Lung (tissue), 12 donors: ENCODE data around the gene CFAP100. TPM values are rescaled to one million over a fixed set of nuclear protein-coding genes. Genes with fewer than 3 reads are reported as not detected.

Experiments
- ATAC-seq: fragments of 200-7000 bp; cut with Tn5 transposase; one replicate; pipeline ENCODE4 v1.9.1; 2020; ENCODE audit warnings: moderate number of reproducible peaks; ENCODE audit not compliant: insufficient read depth, low FRiP score
- DNase-seq, 3 donors: peaks; one replicate each; pipeline ENCODE4 v3.0.0-alpha.2; 2013 to 2017
- H3K27ac ChIP-seq, 2 donors: one replicate each; pipeline ENCODE4 v1.5.1; 2013; ENCODE audit warnings: mild to moderate bottlenecking in 2 of 2, moderate library complexity in 2 of 2, control low read depth in 1 of 2, inconsistent platforms in 1 of 2, low read depth in 1 of 2, low read length in 1 of 2
- H3K27me3 ChIP-seq, 3 donors: one replicate each; pipeline ENCODE4 v1.5.1; 2013; ENCODE audit warnings: low read length in 2 of 3; ENCODE audit not compliant: control insufficient read depth in 3 of 3, insufficient read depth in 3 of 3
- H3K36me3 ChIP-seq, 4 donors: one replicate each; pipeline ENCODE4 v1.5.1; 2013; ENCODE audit warnings: low read length in 4 of 4, mild to moderate bottlenecking in 1 of 4, moderate library complexity in 1 of 4; ENCODE audit not compliant: control insufficient read depth in 4 of 4, insufficient read depth in 4 of 4
- H3K4me1 ChIP-seq, 5 donors: one replicate each; pipeline ENCODE4 v1.5.1; 2013; ENCODE audit warnings: low read length in 5 of 5, mild to moderate bottlenecking in 2 of 5, moderate library complexity in 1 of 5; ENCODE audit not compliant: control insufficient read depth in 5 of 5, insufficient read depth in 5 of 5
- H3K4me3 ChIP-seq: one replicate; pipeline ENCODE4 v1.5.1; 2013; ENCODE audit warnings: mild to moderate bottlenecking, control low read depth, moderate library complexity
- H3K9ac ChIP-seq, 2 donors: one replicate each; pipeline ENCODE4 v1.5.1; 2013; ENCODE audit warnings: low read length in 2 of 2, control low read depth in 1 of 2; ENCODE audit not compliant: insufficient read depth in 1 of 2
- H3K9me3 ChIP-seq, 4 donors: one replicate each; pipeline ENCODE4 v1.5.1; 2013; ENCODE audit warnings: low read length in 3 of 4, mild to moderate bottlenecking in 1 of 4, moderate library complexity in 1 of 4; ENCODE audit not compliant: control insufficient read depth in 4 of 4, insufficient read depth in 3 of 4
- WGBS, 2 donors: extraction: QIAGEN DNeasy Blood & Tissue Kit; methylation state at CpG; one replicate each; pipeline ENCODE4 v1.1.7; 2013; 5-methylcytosine and 5-hydroxymethylcytosine counted together
- polyA plus RNA-seq, 2 donors: library from polyadenylated mRNA; stranded (reverse); fragments of 200-250 nt; gene quantifications; one replicate each; pipeline ENCODE4 v1.2.1, GENCODE V29; 2013
- total RNA-seq, 2 donors: library from RNA; depleted of rRNA in 1 of 2; stranded (reverse); fragments of >200 nt in 1 of 2; gene quantifications; one replicate each; pipeline ENCODE4 v1.2.1, GENCODE V29; 2014 to 2021
- TF ChIP-seq, protein P1 (sequence below): IDR thresholded peaks from 2 replicates; pipeline ENCODE4 v1.5.1; 2012; ENCODE audit warnings: mild to moderate bottlenecking; ENCODE audit errors: control extremely low read depth, extremely low read depth
- donor health status: control.
- donor health status: control.
- donor health status: Bipolar disorder and iron deficiency.
- donor health status: healthy.
- donor health status: DM: yes; HTN: yes; CAD: no.

CFAP100 gene
- total and polyA plus RNA-seq, 4 donors: 7.7 to 31.9 (median 11.5) TPM

- H3K9ac ChIP-seq: no peak overlapping the region
- TF ChIP-seq, protein P1, sequence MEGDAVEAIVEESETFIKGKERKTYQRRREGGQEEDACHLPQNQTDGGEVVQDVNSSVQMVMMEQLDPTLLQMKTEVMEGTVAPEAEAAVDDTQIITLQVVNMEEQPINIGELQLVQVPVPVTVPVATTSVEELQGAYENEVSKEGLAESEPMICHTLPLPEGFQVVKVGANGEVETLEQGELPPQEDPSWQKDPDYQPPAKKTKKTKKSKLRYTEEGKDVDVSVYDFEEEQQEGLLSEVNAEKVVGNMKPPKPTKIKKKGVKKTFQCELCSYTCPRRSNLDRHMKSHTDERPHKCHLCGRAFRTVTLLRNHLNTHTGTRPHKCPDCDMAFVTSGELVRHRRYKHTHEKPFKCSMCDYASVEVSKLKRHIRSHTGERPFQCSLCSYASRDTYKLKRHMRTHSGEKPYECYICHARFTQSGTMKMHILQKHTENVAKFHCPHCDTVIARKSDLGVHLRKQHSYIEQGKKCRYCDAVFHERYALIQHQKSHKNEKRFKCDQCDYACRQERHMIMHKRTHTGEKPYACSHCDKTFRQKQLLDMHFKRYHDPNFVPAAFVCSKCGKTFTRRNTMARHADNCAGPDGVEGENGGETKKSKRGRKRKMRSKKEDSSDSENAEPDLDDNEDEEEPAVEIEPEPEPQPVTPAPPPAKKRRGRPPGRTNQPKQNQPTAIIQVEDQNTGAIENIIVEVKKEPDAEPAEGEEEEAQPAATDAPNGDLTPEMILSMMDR: no peak
- peaks cover 0 to 30% (median 2%) of the 10 kb centered on the region in 5 donors for H3K4me1 ChIP-seq
- DNase-seq: no peak
- no peaks in the 10 kb centered on the region for H3K27me3 ChIP-seq
- H3K4me3 ChIP-seq: no peak overlapping the region
- 91 to 93% methylated on average over 6 of the region's 6 CpGs for WGBS, 2 donors
- ATAC-seq: no peak
- no peak overlapping the region for H3K27ac ChIP-seq
- no peaks in the 10 kb centered on the region for H3K9me3 ChIP-seq
- H3K36me3 ChIP-seq: peaks cover 0 to 24% (median 20%) of the 10 kb centered on the region in 4 donors
Measured at GRCh38 chr3:126349071-126349470, 45.6 kb upstream of the CFAP100 start.

GRCh38 chr3:126349611-126350501, 44.9 kb upstream of the CFAP100 start:
- Histone ChIP-seq H3K4me3 (no peak overlapping the region), H3K9ac (no peak overlapping the region), H3K27me3 (no peaks in the 10 kb centered on the region), H3K4me1 (peaks cover 0 to 31% (median 2%) of the 10 kb centered on the region in 5 donors), H3K27ac (no peak overlapping the region), H3K36me3 (peaks cover 0 to 27% (median 20%) of the 10 kb centered on the region in 4 donors), H3K9me3 (no peaks in the 10 kb centered on the region)
- TF ChIP-seq, protein P1: no peak
- DNase-seq (no peak), ATAC-seq (no peak)
- WGBS, 2 donors: 66 to 71% methylated on average over 15 of the region's 15 CpGs

GRCh38 chr3:126350502-126351085, 44.1 kb upstream of the CFAP100 start:
- H3K36me3 ChIP-seq: peaks cover 0 to 27% (median 20%) of the 10 kb centered on the region in 4 donors
- no peak overlapping the region for H3K4me3 ChIP-seq
- H3K27me3 ChIP-seq: no peaks in the 10 kb centered on the region
- H3K9ac ChIP-seq: no peak overlapping the region
- H3K27ac ChIP-seq: peak overlapping the region in 1 of 2 donors; percentile 16
- ATAC-seq (no peak), DNase-seq (no peak)
- H3K4me1 ChIP-seq: peaks cover 0 to 33% (median 5%) of the 10 kb centered on the region in 5 donors
- TF ChIP-seq, protein P1: no peak
- 81 to 94% methylated on average over 9 of the region's 9 CpGs for WGBS, 2 donors
- no peaks in the 10 kb centered on the region for H3K9me3 ChIP-seq
